ENCODE data around the gene GPM6B. TPM values are rescaled to one million over a fixed set of nuclear protein-coding genes. Genes with fewer than 3 reads are reported as not detected.

The GPM6B gene
- total and polyA plus RNA-seq, 4 experiments from 2014 or later: 0.39 to 1.4 TPM; not detected in 2

Other genes with a start within 250 kb of the GPM6B start
- not detected for gene EGFL6, start 247.5 kb downstream of the GPM6B start, total RNA-seq
- gene EGFL6, start 247.5 kb downstream of the GPM6B start, polyA plus RNA-seq: not detected
- 10 to 100 TPM; 14.6 to 16.3 TPM for gene TCEANC, start 164.0 kb downstream of the GPM6B start, total RNA-seq
- gene TCEANC, start 164.0 kb downstream of the GPM6B start, polyA plus RNA-seq: 10 to 100 TPM in 1 of 2 donors, 1 to 10 TPM in 1; 9.6 to 10.3 TPM
- 10 to 100 TPM; 19.9 to 22.7 TPM for gene RAB9A, start 128.0 kb downstream of the GPM6B start, total RNA-seq
- gene RAB9A, start 128.0 kb downstream of the GPM6B start, polyA plus RNA-seq: 10 to 100 TPM; 31.7 to 33.4 TPM
- 10 to 100 TPM; 36.6 to 39.6 TPM for gene TRAPPC2, start 82.5 kb downstream of the GPM6B start, total RNA-seq
- 10 to 100 TPM; 33.1 to 45.9 TPM for gene TRAPPC2, start 82.5 kb downstream of the GPM6B start, polyA plus RNA-seq
- 100 to 1,000 TPM; 135 TPM for gene OFD1, start 82.3 kb downstream of the GPM6B start, total RNA-seq
- gene OFD1, start 82.3 kb downstream of the GPM6B start, polyA plus RNA-seq: 10 to 100 TPM; 22.0 to 39.0 TPM
- gene GEMIN8, start 212.8 kb upstream of the GPM6B start, total RNA-seq: 10 to 100 TPM; 10.8 to 12.3 TPM
- gene GEMIN8, start 212.8 kb upstream of the GPM6B start, polyA plus RNA-seq: 10 to 100 TPM; 26.9 to 31.1 TPM

All from CD4-positive, alpha-beta memory T cell (primary cell).